Measurements from ENCODE around the gene GSC. TPM values are rescaled to one million over a fixed set of nuclear protein-coding genes. Genes with fewer than 3 reads are reported as not detected.
A peak's percentile ranks its signal among the peaks of the same experiment; 100 is the strongest.

Gene GSC
- total RNA-seq, 1 donor, result 9.4 TPM

DNA sequence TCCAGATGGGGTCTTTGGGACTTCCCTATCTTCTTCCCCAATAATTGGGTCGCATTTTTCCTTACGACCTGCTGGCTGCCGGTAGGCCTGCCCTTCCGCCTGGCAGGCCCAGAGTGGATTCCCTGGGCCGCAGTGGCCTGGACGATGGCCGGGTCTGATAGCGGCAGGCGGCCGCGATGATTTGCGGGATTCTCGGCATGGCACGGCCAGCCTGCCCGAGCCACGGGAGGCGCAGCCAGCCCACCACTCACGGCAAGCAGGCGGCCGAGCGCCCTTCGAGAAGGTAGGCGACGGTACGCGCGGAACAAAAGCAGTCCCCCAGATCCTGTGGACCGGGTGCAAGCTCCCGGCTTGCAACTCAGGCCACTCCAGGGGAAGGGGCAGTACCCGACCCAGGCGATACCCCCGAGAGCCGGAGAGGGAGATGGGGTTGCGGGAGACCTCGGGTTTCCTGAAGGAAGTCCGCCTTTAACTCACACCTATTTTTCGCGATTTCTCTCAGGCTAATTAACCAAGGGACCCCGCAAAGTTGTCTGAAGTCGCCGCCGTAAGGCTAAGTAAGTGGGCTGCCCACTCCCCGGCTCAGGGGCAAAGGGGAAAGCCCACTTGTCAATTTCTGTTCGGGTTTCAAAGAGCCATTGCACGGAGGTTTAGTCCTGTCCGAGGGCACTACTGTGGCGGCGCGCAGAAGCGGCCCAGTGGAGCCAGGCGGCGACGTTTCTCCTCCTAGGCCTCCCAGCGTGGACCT is 1.4 kb upstream of the GSC start:
- H3K27me3 ChIP-seq (ENCODE audit: insufficient read depth, low read length), result peaks cover 67% of the 10 kb centered on the region

DNA sequence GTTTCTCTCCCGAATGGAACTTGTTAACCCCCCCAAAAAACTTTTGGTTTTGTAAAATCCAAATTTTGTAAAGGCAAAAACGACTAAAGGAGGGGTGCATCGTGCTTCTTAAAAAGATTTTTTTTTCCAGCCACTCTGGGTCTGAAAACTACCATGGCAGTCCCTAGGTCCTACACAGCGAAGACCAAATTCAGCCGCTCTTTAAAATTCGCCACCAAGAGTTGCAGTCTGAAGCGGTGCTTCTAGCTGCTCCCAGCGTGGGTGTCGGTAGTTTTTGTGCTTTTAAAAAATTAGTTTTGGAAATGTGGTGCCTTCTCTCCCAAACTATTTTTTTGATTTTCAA is 873 bp upstream of the GSC start:
- peaks cover 67% of the 10 kb centered on the region for H3K27me3 ChIP-seq (ENCODE audit: insufficient read depth, low read length)
- H3K4me3 ChIP-seq (ENCODE audit: insufficient read depth, low read length), result no peak overlapping the region
- H3K79me2 ChIP-seq (ENCODE audit: insufficient read depth, low read length), result no peaks in the 10 kb centered on the region
- H3K36me3 ChIP-seq (ENCODE audit: insufficient read depth, low read length), result no peaks in the 10 kb centered on the region
- H2AFZ ChIP-seq (ENCODE audit: low read length), result no peak overlapping the region
- no peak overlapping the region for H3K4me2 ChIP-seq (ENCODE audit: insufficient read depth, low read length)
- no peaks in the 10 kb centered on the region for H3K9me3 ChIP-seq (ENCODE audit: low read depth, low read length)
- TF ChIP-seq, protein P1, sequence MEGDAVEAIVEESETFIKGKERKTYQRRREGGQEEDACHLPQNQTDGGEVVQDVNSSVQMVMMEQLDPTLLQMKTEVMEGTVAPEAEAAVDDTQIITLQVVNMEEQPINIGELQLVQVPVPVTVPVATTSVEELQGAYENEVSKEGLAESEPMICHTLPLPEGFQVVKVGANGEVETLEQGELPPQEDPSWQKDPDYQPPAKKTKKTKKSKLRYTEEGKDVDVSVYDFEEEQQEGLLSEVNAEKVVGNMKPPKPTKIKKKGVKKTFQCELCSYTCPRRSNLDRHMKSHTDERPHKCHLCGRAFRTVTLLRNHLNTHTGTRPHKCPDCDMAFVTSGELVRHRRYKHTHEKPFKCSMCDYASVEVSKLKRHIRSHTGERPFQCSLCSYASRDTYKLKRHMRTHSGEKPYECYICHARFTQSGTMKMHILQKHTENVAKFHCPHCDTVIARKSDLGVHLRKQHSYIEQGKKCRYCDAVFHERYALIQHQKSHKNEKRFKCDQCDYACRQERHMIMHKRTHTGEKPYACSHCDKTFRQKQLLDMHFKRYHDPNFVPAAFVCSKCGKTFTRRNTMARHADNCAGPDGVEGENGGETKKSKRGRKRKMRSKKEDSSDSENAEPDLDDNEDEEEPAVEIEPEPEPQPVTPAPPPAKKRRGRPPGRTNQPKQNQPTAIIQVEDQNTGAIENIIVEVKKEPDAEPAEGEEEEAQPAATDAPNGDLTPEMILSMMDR (IDR thresholded peaks at IDR 0.05; ENCODE audit: extremely low read depth, low read depth, low read length), result no peak
- H4K20me1 ChIP-seq (ENCODE audit: insufficient read depth, low read length), result no peaks in the 10 kb centered on the region
- no peak for DNase-seq (ENCODE audit: insufficient read length, low spot score, missing footprints)
- H3K4me1 ChIP-seq (ENCODE audit: insufficient read depth, low read length), result no peaks in the 10 kb centered on the region
- H3K27ac ChIP-seq (ENCODE audit: low read depth, low read length), result no peak overlapping the region

More for the DNA sequence above, 1.4 kb upstream of the GSC start:
- Histone ChIP-seq H2AFZ (ENCODE audit: low read length) (no peak overlapping the region), H3K27ac (ENCODE audit: low read depth, low read length) (no peak overlapping the region), H3K4me3 (ENCODE audit: insufficient read depth, low read length) (no peak overlapping the region), H3K4me2 (ENCODE audit: insufficient read depth, low read length) (no peak overlapping the region), H3K79me2 (ENCODE audit: insufficient read depth, low read length) (no peaks in the 10 kb centered on the region), H4K20me1 (ENCODE audit: insufficient read depth, low read length) (no peaks in the 10 kb centered on the region), H3K36me3 (ENCODE audit: insufficient read depth, low read length) (no peaks in the 10 kb centered on the region), H3K9me3 (ENCODE audit: low read depth, low read length) (no peaks in the 10 kb centered on the region), H3K4me1 (ENCODE audit: insufficient read depth, low read length) (no peaks in the 10 kb centered on the region)
- no peak for DNase-seq (ENCODE audit: insufficient read length, low spot score, missing footprints)
- TF ChIP-seq, protein P1 (IDR thresholded peaks at IDR 0.05; ENCODE audit: extremely low read depth, low read depth, low read length), result no peak

DNA sequence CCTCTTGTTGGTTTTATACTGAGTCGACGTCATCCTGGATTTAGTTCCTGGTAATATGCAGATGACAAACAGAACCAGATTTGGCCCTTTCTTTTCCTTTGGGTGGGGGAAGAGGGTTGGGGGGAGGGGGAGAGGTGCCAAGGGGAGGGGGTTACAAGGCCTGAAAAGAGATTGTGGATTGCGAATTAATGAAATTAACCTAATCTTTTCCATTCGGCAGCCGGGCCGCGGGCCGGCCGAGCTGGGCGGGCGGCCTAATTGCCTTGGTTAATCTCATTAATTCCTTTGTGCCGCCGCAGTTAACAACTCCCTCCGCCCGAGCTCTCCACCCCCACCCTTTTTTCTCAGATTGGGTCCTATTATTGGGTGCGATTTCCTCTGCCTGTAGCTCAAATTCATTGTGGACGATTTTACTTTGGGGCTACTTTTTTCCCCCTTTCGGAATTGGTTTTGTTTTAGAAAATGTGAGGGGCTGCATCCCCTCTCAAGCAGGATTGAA is 387 bp upstream of the GSC start:
- Histone ChIP-seq H2AFZ (ENCODE audit: low read length) (no peak overlapping the region), H3K4me1 (ENCODE audit: insufficient read depth, low read length) (no peaks in the 10 kb centered on the region), H3K79me2 (ENCODE audit: insufficient read depth, low read length) (no peaks in the 10 kb centered on the region), H3K4me3 (ENCODE audit: insufficient read depth, low read length) (peak overlapping the region; percentile 68), H3K27me3 (ENCODE audit: insufficient read depth, low read length) (peaks cover 64% of the 10 kb centered on the region), H4K20me1 (ENCODE audit: insufficient read depth, low read length) (no peaks in the 10 kb centered on the region), H3K36me3 (ENCODE audit: insufficient read depth, low read length) (no peaks in the 10 kb centered on the region), H3K4me2 (ENCODE audit: insufficient read depth, low read length) (peak overlapping the region; percentile 78), H3K9me3 (ENCODE audit: low read depth, low read length) (no peaks in the 10 kb centered on the region), H3K27ac (ENCODE audit: low read depth, low read length) (no peak overlapping the region)
- no peak for DNase-seq (ENCODE audit: insufficient read length, low spot score, missing footprints)
- TF ChIP-seq, protein P1 (IDR thresholded peaks at IDR 0.05; ENCODE audit: extremely low read depth, low read depth, low read length), result no peak

DNA sequence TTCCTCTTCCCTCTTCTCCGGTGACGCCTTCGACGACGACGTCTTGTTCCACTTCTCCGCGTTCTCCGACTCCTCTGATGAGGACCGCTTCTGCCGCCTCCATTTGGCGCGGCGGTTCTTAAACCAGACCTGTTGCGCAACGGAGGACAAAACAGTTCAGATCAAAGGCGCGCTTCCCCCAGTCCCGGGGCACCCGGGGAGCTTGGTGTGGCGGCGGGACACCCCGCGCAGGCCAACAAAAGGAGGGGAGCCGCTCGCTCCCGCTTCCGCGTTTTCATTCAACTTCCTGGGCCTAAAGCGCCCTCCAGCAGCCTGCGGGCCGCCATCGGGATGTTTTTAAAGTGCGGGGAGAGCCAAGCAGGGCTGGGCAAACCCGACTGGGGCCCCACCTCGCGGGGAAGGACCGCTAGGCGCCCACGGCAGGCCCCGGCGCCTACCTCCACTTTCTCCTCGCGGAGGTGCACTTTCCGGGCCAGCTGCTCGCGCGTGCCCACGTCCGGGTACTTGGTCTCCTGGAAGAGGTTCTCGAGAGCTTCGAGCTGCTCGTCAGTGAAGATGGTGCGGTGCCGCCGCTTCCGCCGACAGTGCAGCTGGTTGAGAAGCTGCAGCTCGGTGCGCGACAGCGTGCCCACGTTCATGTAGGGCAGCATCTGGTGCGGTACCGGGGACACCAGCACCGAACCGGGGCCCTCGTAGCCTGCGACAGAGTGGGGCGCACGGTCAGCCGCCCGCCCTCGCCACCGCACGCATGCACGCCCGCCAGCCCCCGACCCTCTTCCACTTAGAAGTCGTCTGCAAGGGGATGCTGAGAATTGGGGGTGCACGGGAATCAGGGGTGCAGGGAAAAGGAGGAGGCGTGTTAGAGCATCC is 1.2 kb downstream of the GSC start:
- Histone ChIP-seq H3K27me3 (ENCODE audit: insufficient read depth, low read length) (peaks cover 58% of the 10 kb centered on the region), H3K36me3 (ENCODE audit: insufficient read depth, low read length) (no peaks in the 10 kb centered on the region), H3K27ac (ENCODE audit: low read depth, low read length) (no peak overlapping the region), H4K20me1 (ENCODE audit: insufficient read depth, low read length) (no peaks in the 10 kb centered on the region), H3K4me1 (ENCODE audit: insufficient read depth, low read length) (no peaks in the 10 kb centered on the region), H3K4me3 (ENCODE audit: insufficient read depth, low read length) (peak overlapping the region; percentile 68), H3K9me3 (ENCODE audit: low read depth, low read length) (no peaks in the 10 kb centered on the region), H2AFZ (ENCODE audit: low read length) (peak overlapping the region; percentile 59), H3K4me2 (ENCODE audit: insufficient read depth, low read length) (peak overlapping the region; percentile 78), H3K79me2 (ENCODE audit: insufficient read depth, low read length) (no peaks in the 10 kb centered on the region)
- peak; percentile 87 for DNase-seq (ENCODE audit: insufficient read length, low spot score, missing footprints)
- TF ChIP-seq, protein P1 (IDR thresholded peaks at IDR 0.05; ENCODE audit: extremely low read depth, low read depth, low read length), result no peak
